GM23248 (cell line): ENCODE data around the gene ITPRID2. TPM values are rescaled to one million over a fixed set of nuclear protein-coding genes. Genes with fewer than 3 reads are reported as not detected.

ENCODE experiments used
- DNase-seq: peaks from one replicate; pipeline ENCODE4 v3.0.0-alpha.2; 2015
- H2AFZ ChIP-seq: fragments of 200-600 bp; sonication (generic); 2 replicates; pipeline ENCODE4 v1.6.1; 2016; ENCODE audit warnings: antibody characterized with exemption
- H3F3A ChIP-seq: fragments of 200-600 bp; sonication (generic); 2 replicates; pipeline ENCODE4 v1.6.1; 2016; ENCODE audit warnings: mild to moderate bottlenecking, antibody characterized with exemption, mixed run types; ENCODE audit not compliant: insufficient read depth
- H3K27ac ChIP-seq: fragments of 200-600 bp; sonication (generic); 2 replicates; pipeline ENCODE4 v1.5.1; 2016; ENCODE audit warnings: mild to moderate bottlenecking
- H3K27me3 ChIP-seq: fragments of 200-600 bp; sonication (generic); replicated peaks from 2 replicates; pipeline ENCODE4 v1.6.1; 2016; ENCODE audit warnings: mild to moderate bottlenecking; ENCODE audit not compliant: insufficient read depth
- H3K36me3 ChIP-seq: fragments of 200-600 bp; sonication (generic); 2 replicates; pipeline ENCODE4 v1.6.1; 2016; ENCODE audit warnings: low read depth, mild to moderate bottlenecking
- H3K4me1 ChIP-seq: fragments of 200-600 bp; sonication (generic); 2 replicates; pipeline ENCODE4 v1.6.1; 2016; ENCODE audit warnings: mild to moderate bottlenecking; ENCODE audit not compliant: insufficient read depth
- H3K4me2 ChIP-seq: fragments of 200-600 bp; sonication (generic); one replicate; pipeline ENCODE4 v1.6.1; 2016; ENCODE audit warnings: mild to moderate bottlenecking; ENCODE audit not compliant: unreplicated experiment
- H3K4me3 ChIP-seq: fragments of 200-600 bp; sonication (generic); 2 replicates; pipeline ENCODE4 v1.5.1; 2016; ENCODE audit warnings: mild to moderate bottlenecking
- H3K79me2 ChIP-seq: fragments of 200-600 bp; sonication (generic); 2 replicates; pipeline ENCODE4 v1.6.1; 2016; ENCODE audit warnings: mild to moderate bottlenecking; ENCODE audit not compliant: insufficient read depth
- H3K9ac ChIP-seq: fragments of 200-600 bp; sonication (generic); 2 replicates; pipeline ENCODE4 v1.6.1; 2016; ENCODE audit warnings: mild to moderate bottlenecking
- H3K9me2 ChIP-seq: fragments of 200-600 bp; sonication (generic); 2 replicates; pipeline ENCODE4 v1.6.1; 2016; ENCODE audit warnings: mixed run types, mild to moderate bottlenecking, moderate library complexity; ENCODE audit not compliant: insufficient read depth
- H3K9me3 ChIP-seq: fragments of 200-600 bp; sonication (generic); one replicate; pipeline ENCODE4 v1.6.1; 2017; ENCODE audit warnings: low read depth
- H4K20me1 ChIP-seq: fragments of 200-600 bp; sonication (generic); 2 replicates; pipeline ENCODE4 v1.6.0; 2016; ENCODE audit not compliant: insufficient read depth
- EZH2 ChIP-seq: fragments of 200-600 bp; sonication (generic); IDR thresholded peaks from 2 replicates; pipeline ENCODE4 v1.6.1; 2018; ENCODE audit warnings: antibody characterized with exemption, mild to moderate bottlenecking; ENCODE audit not compliant: insufficient read depth, poor library complexity, severe bottlenecking
- EZH2phosphoT487 ChIP-seq: fragments of 200-600 bp; sonication (generic); IDR thresholded peaks from 2 replicates; pipeline ENCODE4 v1.6.1; 2018; ENCODE audit warnings: antibody characterized with exemption, moderate library complexity, mild to moderate bottlenecking, low read depth; ENCODE audit not compliant: insufficient read depth
- WGBS, 2 experiments: methylation state at CpG; one replicate each; pipeline ENCODE4 v1.1.6; 2015 to 2017; ENCODE audit warnings: low lambda C conversion rate in 2 of 2, low coverage in 1 of 2; ENCODE audit errors: missing lambda C conversion rate in 2 of 2; 5-methylcytosine and 5-hydroxymethylcytosine counted together
- in situ Hi-C: fragments of 300-500 bp; cut with MboI; formaldehyde crosslinking; loops from 2 replicates; pipeline ENCODE4 v1.15.0; 2020
- polyA plus RNA-seq: library from polyadenylated mRNA; unstranded; fragments of >200 nt; fragmentation: Nextera tagmentation; extraction: Ambion mirVana; gene quantifications from 2 replicates; pipeline ENCODE4 v1.2.1, GENCODE V29; 2016
- total RNA-seq: library from RNA; depleted of rRNA; stranded (reverse); fragments of >200 nt; shearing (Covaris generic); gene quantifications from 2 replicates; pipeline ENCODE4 v1.2.3, GENCODE V29; 2014

Gene ITPRID2
- total and polyA plus RNA-seq, 2 experiments from 2014 or later: 26.4 to 52.7 TPM

- DNase-seq: peak; percentile 37
- H3F3A ChIP-seq: 0 out of 2 replicates have a peak, but pooled peaks cover 3% of the 10 kb centered on the region
- no peaks in the 10 kb centered on the region for H4K20me1 ChIP-seq
- H3K9me3 ChIP-seq: no peaks in the 10 kb centered on the region
- in situ Hi-C loops: no loop called here
- no peak overlapping the region for H2AFZ ChIP-seq
- no peaks in the 10 kb centered on the region for H3K27me3 ChIP-seq
- H3K9ac ChIP-seq: no peak overlapping the region
- peaks cover 11% of the 10 kb centered on the region for H3K4me1 ChIP-seq
- H3K4me3 ChIP-seq: no peak overlapping the region
- peaks cover 26% of the 10 kb centered on the region; the same call in 1 of the 2 replicates for H3K79me2 ChIP-seq
- TF ChIP-seq EZH2phosphoT487 (no peak), EZH2 (no peak)
- peaks cover 85% of the 10 kb centered on the region for H3K36me3 ChIP-seq
- H3K9me2 ChIP-seq: no peaks in the 10 kb centered on the region
- no peak overlapping the region for H3K4me2 ChIP-seq
- H3K27ac ChIP-seq: 0 out of 2 replicates have a peak overlapping the region, but pooled peaks have one; percentile 9
- WGBS, 2 experiments: 57 to 60% methylated on average over 5 of the region's 5 CpGs
These were observed 25.5 kb downstream of the ITPRID2 start for GRCh38 chr2:181916726-181917718.

DNA sequence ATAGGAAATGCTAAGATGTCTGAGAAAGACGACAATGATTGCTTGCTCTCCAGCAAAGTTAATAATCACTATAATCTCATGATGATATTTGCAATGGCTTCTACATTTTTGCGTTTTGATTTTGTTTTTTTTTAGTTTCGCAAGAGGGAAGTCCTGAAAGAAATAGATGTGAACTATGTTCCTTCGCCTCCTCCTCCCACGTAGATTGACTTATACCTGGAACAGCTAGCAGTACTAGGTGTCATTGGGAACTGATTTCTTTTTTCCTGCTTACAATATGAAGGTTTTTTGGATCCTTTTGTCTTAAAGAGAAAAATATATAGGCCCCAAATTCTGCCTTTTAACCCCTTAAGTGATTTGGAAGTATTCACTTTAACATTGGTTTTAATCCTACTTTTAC, 26.7 kb downstream of the ITPRID2 start:
- Histone ChIP-seq H3K4me1 (peaks cover 11% of the 10 kb centered on the region), H2AFZ (no peak overlapping the region), H3K79me2 (peaks cover 37% of the 10 kb centered on the region), H3F3A (0 out of 2 replicates have a peak, but pooled peaks cover 3% of the 10 kb centered on the region), H3K9me2 (no peaks in the 10 kb centered on the region), H3K9me3 (no peaks in the 10 kb centered on the region), H4K20me1 (no peaks in the 10 kb centered on the region), H3K36me3 (peaks cover 94% of the 10 kb centered on the region), H3K4me3 (no peak overlapping the region), H3K27me3 (no peaks in the 10 kb centered on the region), H3K9ac (no peak overlapping the region), H3K27ac (no peak overlapping the region), H3K4me2 (no peak overlapping the region)
- WGBS, 2 experiments: 86 to 89% methylated on average over 5 of the region's 5 CpGs
- TF ChIP-seq EZH2phosphoT487 (no peak), EZH2 (no peak)
- no peak for DNase-seq
- in situ Hi-C loops: no loop called here

DNA sequence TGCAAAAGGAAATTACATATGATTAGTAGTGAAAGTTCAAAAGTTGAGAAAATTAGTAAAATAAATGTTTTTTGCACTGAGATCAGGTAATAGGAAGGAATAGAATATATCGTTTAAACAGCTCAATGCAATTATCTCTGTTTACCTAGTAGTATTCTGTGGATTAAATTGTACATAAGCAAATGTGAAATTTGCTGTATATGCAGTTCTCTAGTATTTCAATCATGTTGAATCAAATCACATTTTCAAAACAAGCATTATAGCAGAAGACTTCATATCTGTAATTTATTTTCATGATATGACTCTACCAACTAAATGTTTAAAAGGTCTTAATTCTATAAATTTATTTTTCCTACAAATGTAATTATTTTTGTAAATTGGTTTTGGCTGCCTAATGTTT, 31.6 kb downstream of the ITPRID2 start:
- Histone ChIP-seq H3K36me3 (peaks cover 85% of the 10 kb centered on the region), H3K4me2 (no peak overlapping the region), H3K79me2 (peaks cover 71% of the 10 kb centered on the region), H3K4me3 (no peak overlapping the region), H3K9me3 (no peaks in the 10 kb centered on the region), H4K20me1 (no peaks in the 10 kb centered on the region), H2AFZ (no peak overlapping the region), H3K9me2 (no peaks in the 10 kb centered on the region), H3F3A (no peaks in the 10 kb centered on the region; the same call in 1 of the 2 replicates), H3K27me3 (no peaks in the 10 kb centered on the region), H3K27ac (no peak overlapping the region), H3K4me1 (no peaks in the 10 kb centered on the region), H3K9ac (no peak overlapping the region)
- WGBS, 2 experiments: 93 to 97% methylated on average over 1 of the region's 1 CpG
- in situ Hi-C loops: no loop called here
- TF ChIP-seq EZH2phosphoT487: no peak
- no peak for TF ChIP-seq EZH2
- no peak for DNase-seq

DNA sequence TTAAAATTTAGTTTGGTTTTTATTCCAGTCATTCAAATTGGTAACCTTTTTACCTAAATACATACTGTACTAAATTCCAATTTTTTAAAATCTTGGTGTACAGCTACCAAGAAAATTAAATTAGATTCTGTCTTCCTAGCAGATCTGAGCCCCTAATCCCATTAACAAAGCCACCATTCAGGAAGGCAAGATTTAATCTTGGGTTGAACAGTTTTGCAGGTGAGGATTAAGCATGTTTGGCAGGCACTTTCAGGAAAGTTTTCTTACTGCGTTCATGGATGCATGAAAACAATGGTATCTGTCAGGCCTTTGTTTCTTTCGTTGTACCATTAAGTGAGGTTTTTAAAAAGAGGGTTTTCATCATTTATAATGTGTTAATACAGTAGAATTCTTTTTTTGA, 32.8 kb downstream of the ITPRID2 start:
- DNase-seq: no peak
- no peaks in the 10 kb centered on the region for H3K4me1 ChIP-seq
- H3K9ac ChIP-seq: no peak overlapping the region
- no peak for TF ChIP-seq EZH2
- TF ChIP-seq EZH2phosphoT487: no peak
- peaks cover 77% of the 10 kb centered on the region for H3K36me3 ChIP-seq
- no peaks in the 10 kb centered on the region for H4K20me1 ChIP-seq
- no peak overlapping the region for H3K27ac ChIP-seq
- H3K4me2 ChIP-seq: no peak overlapping the region
- H2AFZ ChIP-seq: no peak overlapping the region
- peaks cover 65% of the 10 kb centered on the region for H3K79me2 ChIP-seq
- H3F3A ChIP-seq: no peaks in the 10 kb centered on the region; the same call in 1 of the 2 replicates
- H3K9me3 ChIP-seq: no peaks in the 10 kb centered on the region
- no peaks in the 10 kb centered on the region for H3K27me3 ChIP-seq
- WGBS, 2 experiments: 98% methylated on average over 2 of the region's 2 CpGs
- in situ Hi-C loops: no loop called here
- no peaks in the 10 kb centered on the region for H3K9me2 ChIP-seq
- H3K4me3 ChIP-seq: no peak overlapping the region
